WTC11 (cell line): ENCODE measurements around the gene STK38L. TPM values are rescaled to one million over a fixed set of nuclear protein-coding genes. Genes with fewer than 3 reads are reported as not detected.

ENCODE experiments used
- ATAC-seq: fragments of 200-7000 bp; cut with Tn5 transposase; 2 replicates; pipeline ENCODE4 v1.10.0; 2021; ENCODE audit warnings: mild to moderate bottlenecking, moderate library complexity
- CTCF ChIA-PET: fragments of 300-600 bp; sonication (Branson Sonifier 250); formaldehyde crosslinking; loops from one replicate; lab custom pipeline; 2021; ENCODE audit warnings: antibody characterized with exemption; lab: Charles Lee
- POLR2A ChIA-PET: fragments of 350-600 bp; sonication (Branson Sonifier 250); formaldehyde crosslinking; loops from one replicate; lab custom pipeline; 2021; ENCODE audit warnings: antibody characterized with exemption; lab: Charles Lee
- DNase-seq: peaks from one replicate; pipeline ENCODE4 v3.0.0; 2021; ENCODE audit warnings: low spot score
- H3K27ac Mint-ChIP-seq: 2 replicates; pipeline ENCODE4 v1.8.0; 2021; ENCODE audit warnings: mixed read lengths
- H3K27me3 Mint-ChIP-seq: 2 replicates; pipeline ENCODE4 v1.8.0; 2021; ENCODE audit warnings: low read depth, mild to moderate bottlenecking, moderate library complexity, mixed read lengths
- H3K36me3 Mint-ChIP-seq: 2 replicates; pipeline ENCODE4 v1.8.0; 2021; ENCODE audit warnings: mixed read lengths
- H3K4me1 Mint-ChIP-seq: 2 replicates; pipeline ENCODE4 v1.8.0; 2022; ENCODE audit warnings: mixed read lengths
- H3K4me3 Mint-ChIP-seq: 2 replicates; pipeline ENCODE4 v1.8.0; 2021; ENCODE audit warnings: mild to moderate bottlenecking, moderate library complexity, mixed read lengths
- H3K9me3 Mint-ChIP-seq: 2 replicates; pipeline ENCODE4 v1.8.0; 2021; ENCODE audit warnings: mixed read lengths
- ATF2 ChIP-seq: sonication (generic); formaldehyde crosslinking; IDR thresholded peaks from 2 replicates; pipeline ENCODE4 v1.8.1; 2022; ENCODE audit warnings: low read depth, missing genetic modification reagents, borderline replicate concordance
- ERG ChIP-seq: fragments of 250-450 bp; sonication (Bioruptor Pico); IDR thresholded peaks from 2 replicates; pipeline ENCODE4 v1.8.0; 2021; ENCODE audit warnings: mild to moderate bottlenecking
- FOXJ3 ChIP-seq: sonication (generic); formaldehyde crosslinking; IDR thresholded peaks from 2 replicates; pipeline ENCODE4 v1.9.0; 2021; ENCODE audit warnings: missing genetic modification reagents, mild to moderate bottlenecking, borderline replicate concordance
- FOXP1 ChIP-seq: sonication (generic); formaldehyde crosslinking; IDR thresholded peaks from 2 replicates; pipeline ENCODE4 v1.8.0; 2022; ENCODE audit warnings: missing genetic modification reagents, mild to moderate bottlenecking, moderate library complexity, borderline replicate concordance
- MYBL2 ChIP-seq: sonication (generic); formaldehyde crosslinking; IDR thresholded peaks from 2 replicates; pipeline ENCODE4 v1.8.1; 2023; ENCODE audit warnings: mild to moderate bottlenecking, moderate library complexity, missing genetic modification reagents
- NFE2L1 ChIP-seq: sonication (generic); formaldehyde crosslinking; IDR thresholded peaks from 2 replicates; pipeline ENCODE4 v1.8.1; 2023; ENCODE audit warnings: missing genetic modification reagents
- NR2C2 ChIP-seq: sonication (generic); formaldehyde crosslinking; IDR thresholded peaks from 2 replicates; pipeline ENCODE4 v1.8.0; 2022; ENCODE audit warnings: mild to moderate bottlenecking, missing genetic modification reagents
- SP1 ChIP-seq: sonication (generic); formaldehyde crosslinking; conservative IDR thresholded peaks from 2 replicates; pipeline ENCODE4 v1.8.1; 2022; ENCODE audit warnings: missing genetic modification reagents
- TEAD1 ChIP-seq: sonication (generic); formaldehyde crosslinking; IDR thresholded peaks from 2 replicates; pipeline ENCODE4 v1.8.0; 2022; ENCODE audit warnings: mild to moderate bottlenecking, missing genetic modification reagents
- ZBTB21 ChIP-seq: sonication (generic); formaldehyde crosslinking; IDR thresholded peaks from 2 replicates; pipeline ENCODE4 v1.8.1; 2023; ENCODE audit warnings: mild to moderate bottlenecking, missing genetic modification reagents, borderline replicate concordance
- ZNF532 ChIP-seq: fragments of 250-450 bp; sonication (Bioruptor Pico); IDR thresholded peaks from 2 replicates; pipeline ENCODE4 v1.9.0; 2021; ENCODE audit warnings: mild to moderate bottlenecking, borderline replicate concordance
- ZSCAN18 ChIP-seq: fragments of 250-450 bp; sonication (Bioruptor Pico); IDR thresholded peaks from 2 replicates; pipeline ENCODE4 v2.1.2; 2022; ENCODE audit warnings: mild to moderate bottlenecking, moderate library complexity
- total RNA-seq: library from RNA; stranded (reverse); gene quantifications from 3 replicates; pipeline ENCODE4 v1.2.3, GENCODE V29; 2021
- TF ChIP-seq, protein P1 (sequence below): sonication (generic); formaldehyde crosslinking; IDR thresholded peaks from 2 replicates; pipeline ENCODE4 v1.8.1; 2022; ENCODE audit warnings: mild to moderate bottlenecking, moderate library complexity, missing genetic modification reagents
- TF ChIP-seq, protein P2 (sequence below): sonication (generic); formaldehyde crosslinking; IDR thresholded peaks from 2 replicates; pipeline ENCODE4 v1.8.1; 2022; ENCODE audit warnings: low read depth, mild to moderate bottlenecking, moderate library complexity, missing genetic modification reagents, borderline replicate concordance
- TF ChIP-seq, protein P3 (sequence below): sonication (generic); formaldehyde crosslinking; IDR thresholded peaks from 2 replicates; pipeline ENCODE4 v1.8.1; 2023; ENCODE audit warnings: mild to moderate bottlenecking, missing genetic modification reagents, borderline replicate concordance
- TF ChIP-seq, protein P4 (sequence below): sonication (generic); formaldehyde crosslinking; conservative IDR thresholded peaks from 2 replicates; pipeline ENCODE4 v1.8.1; 2023; ENCODE audit warnings: mild to moderate bottlenecking, low read depth, missing genetic modification reagents, moderate library complexity

Gene STK38L
- total RNA-seq, 1 experiment from 2014 or later = 47.2 TPM

DNA sequence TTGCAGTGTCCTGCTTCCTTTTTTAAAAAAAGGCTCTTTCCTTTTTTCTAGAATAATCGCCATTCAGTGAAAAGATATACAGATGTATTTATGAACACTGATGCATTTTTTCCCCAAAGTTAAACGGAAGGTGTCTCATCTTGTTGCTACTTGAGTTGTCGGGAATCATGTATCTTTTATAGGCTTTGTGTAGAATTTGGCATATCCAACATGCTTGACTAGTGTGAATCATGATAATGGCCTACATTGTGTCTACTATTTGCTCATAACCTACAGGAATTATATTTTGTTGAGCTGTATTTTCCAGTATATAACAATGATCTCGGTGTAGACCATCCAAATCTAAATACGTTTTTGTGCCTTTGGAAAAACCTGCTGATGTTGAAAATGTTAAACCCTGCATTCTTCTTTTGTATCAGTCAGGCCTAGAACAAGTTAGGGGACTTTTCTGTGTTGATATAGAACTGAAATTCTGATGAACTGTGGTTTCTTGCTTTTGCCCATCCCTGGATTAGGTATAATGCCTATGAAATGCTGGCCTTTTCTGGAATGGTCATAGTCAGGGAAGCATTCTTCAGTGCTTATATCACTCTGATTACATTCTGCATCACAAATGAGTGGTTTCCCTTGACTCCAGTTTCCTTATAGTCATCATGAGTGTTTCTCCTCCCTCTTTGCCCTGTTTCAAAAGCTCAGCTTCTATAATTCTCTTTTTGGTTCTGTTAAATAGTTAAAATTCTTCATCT is 99.3 kb downstream of the STK38L start:
- Mint-ChIP-seq H3K9me3 (no peaks in the 10 kb centered on the region), H3K27me3 (no peaks in the 10 kb centered on the region), H3K4me3 (no peak overlapping the region), H3K27ac (peak overlapping the region; percentile 14; the same call in 1 of the 2 replicates), H3K36me3 (no peaks in the 10 kb centered on the region), H3K4me1 (peaks cover 51% of the 10 kb centered on the region)
- CTCF ChIA-PET = no interaction called here
- DNase-seq (no peak), ATAC-seq (no peak)
- POLR2A ChIA-PET = no interaction called here
- TF ChIP-seq MYBL2 (CRISPR knock-in tag) (no peak), FOXP1 (CRISPR knock-in tag) (no peak), NFE2L1 (CRISPR knock-in tag) (no peak), NR2C2 (CRISPR knock-in tag) (no peak), ZBTB21 (no peak), ATF2 (no peak), ZSCAN18 (CRISPR knock-in tag) (no peak), TEAD1 (CRISPR knock-in tag) (no peak), ERG (CRISPR knock-in tag) (no peak), FOXJ3 (CRISPR knock-in tag) (no peak), ZNF532 (no peak), SP1 (CRISPR knock-in tag) (no peak)
- TF ChIP-seq, protein P1, sequence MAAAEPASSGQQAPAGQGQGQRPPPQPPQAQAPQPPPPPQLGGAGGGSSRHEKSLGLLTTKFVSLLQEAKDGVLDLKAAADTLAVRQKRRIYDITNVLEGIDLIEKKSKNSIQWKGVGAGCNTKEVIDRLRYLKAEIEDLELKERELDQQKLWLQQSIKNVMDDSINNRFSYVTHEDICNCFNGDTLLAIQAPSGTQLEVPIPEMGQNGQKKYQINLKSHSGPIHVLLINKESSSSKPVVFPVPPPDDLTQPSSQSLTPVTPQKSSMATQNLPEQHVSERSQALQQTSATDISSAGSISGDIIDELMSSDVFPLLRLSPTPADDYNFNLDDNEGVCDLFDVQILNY (CRISPR knock-in tag) = no peak
- TF ChIP-seq, protein P2, sequence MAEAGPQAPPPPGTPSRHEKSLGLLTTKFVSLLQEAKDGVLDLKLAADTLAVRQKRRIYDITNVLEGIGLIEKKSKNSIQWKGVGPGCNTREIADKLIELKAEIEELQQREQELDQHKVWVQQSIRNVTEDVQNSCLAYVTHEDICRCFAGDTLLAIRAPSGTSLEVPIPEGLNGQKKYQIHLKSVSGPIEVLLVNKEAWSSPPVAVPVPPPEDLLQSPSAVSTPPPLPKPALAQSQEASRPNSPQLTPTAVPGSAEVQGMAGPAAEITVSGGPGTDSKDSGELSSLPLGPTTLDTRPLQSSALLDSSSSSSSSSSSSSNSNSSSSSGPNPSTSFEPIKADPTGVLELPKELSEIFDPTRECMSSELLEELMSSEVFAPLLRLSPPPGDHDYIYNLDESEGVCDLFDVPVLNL (CRISPR knock-in tag) = no peak
- TF ChIP-seq, protein P3, sequence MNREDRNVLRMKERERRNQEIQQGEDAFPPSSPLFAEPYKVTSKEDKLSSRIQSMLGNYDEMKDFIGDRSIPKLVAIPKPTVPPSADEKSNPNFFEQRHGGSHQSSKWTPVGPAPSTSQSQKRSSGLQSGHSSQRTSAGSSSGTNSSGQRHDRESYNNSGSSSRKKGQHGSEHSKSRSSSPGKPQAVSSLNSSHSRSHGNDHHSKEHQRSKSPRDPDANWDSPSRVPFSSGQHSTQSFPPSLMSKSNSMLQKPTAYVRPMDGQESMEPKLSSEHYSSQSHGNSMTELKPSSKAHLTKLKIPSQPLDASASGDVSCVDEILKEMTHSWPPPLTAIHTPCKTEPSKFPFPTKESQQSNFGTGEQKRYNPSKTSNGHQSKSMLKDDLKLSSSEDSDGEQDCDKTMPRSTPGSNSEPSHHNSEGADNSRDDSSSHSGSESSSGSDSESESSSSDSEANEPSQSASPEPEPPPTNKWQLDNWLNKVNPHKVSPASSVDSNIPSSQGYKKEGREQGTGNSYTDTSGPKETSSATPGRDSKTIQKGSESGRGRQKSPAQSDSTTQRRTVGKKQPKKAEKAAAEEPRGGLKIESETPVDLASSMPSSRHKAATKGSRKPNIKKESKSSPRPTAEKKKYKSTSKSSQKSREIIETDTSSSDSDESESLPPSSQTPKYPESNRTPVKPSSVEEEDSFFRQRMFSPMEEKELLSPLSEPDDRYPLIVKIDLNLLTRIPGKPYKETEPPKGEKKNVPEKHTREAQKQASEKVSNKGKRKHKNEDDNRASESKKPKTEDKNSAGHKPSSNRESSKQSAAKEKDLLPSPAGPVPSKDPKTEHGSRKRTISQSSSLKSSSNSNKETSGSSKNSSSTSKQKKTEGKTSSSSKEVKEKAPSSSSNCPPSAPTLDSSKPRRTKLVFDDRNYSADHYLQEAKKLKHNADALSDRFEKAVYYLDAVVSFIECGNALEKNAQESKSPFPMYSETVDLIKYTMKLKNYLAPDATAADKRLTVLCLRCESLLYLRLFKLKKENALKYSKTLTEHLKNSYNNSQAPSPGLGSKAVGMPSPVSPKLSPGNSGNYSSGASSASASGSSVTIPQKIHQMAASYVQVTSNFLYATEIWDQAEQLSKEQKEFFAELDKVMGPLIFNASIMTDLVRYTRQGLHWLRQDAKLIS (CRISPR knock-in tag) = no peak
- TF ChIP-seq, protein P4, sequence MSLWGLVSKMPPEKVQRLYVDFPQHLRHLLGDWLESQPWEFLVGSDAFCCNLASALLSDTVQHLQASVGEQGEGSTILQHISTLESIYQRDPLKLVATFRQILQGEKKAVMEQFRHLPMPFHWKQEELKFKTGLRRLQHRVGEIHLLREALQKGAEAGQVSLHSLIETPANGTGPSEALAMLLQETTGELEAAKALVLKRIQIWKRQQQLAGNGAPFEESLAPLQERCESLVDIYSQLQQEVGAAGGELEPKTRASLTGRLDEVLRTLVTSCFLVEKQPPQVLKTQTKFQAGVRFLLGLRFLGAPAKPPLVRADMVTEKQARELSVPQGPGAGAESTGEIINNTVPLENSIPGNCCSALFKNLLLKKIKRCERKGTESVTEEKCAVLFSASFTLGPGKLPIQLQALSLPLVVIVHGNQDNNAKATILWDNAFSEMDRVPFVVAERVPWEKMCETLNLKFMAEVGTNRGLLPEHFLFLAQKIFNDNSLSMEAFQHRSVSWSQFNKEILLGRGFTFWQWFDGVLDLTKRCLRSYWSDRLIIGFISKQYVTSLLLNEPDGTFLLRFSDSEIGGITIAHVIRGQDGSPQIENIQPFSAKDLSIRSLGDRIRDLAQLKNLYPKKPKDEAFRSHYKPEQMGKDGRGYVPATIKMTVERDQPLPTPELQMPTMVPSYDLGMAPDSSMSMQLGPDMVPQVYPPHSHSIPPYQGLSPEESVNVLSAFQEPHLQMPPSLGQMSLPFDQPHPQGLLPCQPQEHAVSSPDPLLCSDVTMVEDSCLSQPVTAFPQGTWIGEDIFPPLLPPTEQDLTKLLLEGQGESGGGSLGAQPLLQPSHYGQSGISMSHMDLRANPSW = no peak
